GM12875 (cell line): Measurements from ENCODE around the gene COPZ1.

Experiments used
- H3K4me3 ChIP-seq: one replicate; pipeline ENCODE4 v1.5.1; 2011; ENCODE audit warnings: low read depth, low read length, control low read depth
- TF ChIP-seq, protein P1 (sequence below): IDR thresholded peaks from 2 replicates; pipeline ENCODE4 v1.5.1; 2011; ENCODE audit warnings: low read depth, mild to moderate bottlenecking, control low read depth, inconsistent platforms, low read length, moderate library complexity, borderline replicate concordance; ENCODE audit not compliant: insufficient read depth

The COPZ1 gene

DNA sequence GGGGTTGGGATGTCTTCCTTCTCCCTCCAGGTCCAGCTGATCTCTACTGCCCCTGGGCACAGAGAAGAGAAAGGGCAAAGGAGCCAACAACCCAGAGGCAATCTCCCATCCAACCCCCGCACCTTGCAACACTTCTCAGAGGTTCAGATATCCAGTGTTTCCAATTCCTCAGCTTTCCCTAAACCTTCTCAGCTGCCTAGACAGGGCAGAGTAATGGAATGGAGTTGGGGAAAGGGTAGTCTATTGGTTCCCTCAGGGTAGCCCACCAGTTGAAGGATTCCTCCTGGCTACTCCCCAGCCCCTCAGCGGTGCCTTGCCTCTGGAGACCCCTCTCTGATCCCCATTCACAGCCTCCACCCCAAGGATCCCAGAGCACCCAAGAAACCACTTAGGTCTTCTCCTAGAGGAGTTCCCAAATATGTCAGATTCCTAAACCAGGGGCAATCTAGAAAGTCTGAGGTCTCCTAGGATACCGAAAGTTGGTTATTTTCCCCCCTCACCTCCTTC, 24.7 kb upstream of the COPZ1 start:
- no peak overlapping the region for H3K4me3 ChIP-seq
- TF ChIP-seq, protein P1, sequence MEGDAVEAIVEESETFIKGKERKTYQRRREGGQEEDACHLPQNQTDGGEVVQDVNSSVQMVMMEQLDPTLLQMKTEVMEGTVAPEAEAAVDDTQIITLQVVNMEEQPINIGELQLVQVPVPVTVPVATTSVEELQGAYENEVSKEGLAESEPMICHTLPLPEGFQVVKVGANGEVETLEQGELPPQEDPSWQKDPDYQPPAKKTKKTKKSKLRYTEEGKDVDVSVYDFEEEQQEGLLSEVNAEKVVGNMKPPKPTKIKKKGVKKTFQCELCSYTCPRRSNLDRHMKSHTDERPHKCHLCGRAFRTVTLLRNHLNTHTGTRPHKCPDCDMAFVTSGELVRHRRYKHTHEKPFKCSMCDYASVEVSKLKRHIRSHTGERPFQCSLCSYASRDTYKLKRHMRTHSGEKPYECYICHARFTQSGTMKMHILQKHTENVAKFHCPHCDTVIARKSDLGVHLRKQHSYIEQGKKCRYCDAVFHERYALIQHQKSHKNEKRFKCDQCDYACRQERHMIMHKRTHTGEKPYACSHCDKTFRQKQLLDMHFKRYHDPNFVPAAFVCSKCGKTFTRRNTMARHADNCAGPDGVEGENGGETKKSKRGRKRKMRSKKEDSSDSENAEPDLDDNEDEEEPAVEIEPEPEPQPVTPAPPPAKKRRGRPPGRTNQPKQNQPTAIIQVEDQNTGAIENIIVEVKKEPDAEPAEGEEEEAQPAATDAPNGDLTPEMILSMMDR: no peak

DNA sequence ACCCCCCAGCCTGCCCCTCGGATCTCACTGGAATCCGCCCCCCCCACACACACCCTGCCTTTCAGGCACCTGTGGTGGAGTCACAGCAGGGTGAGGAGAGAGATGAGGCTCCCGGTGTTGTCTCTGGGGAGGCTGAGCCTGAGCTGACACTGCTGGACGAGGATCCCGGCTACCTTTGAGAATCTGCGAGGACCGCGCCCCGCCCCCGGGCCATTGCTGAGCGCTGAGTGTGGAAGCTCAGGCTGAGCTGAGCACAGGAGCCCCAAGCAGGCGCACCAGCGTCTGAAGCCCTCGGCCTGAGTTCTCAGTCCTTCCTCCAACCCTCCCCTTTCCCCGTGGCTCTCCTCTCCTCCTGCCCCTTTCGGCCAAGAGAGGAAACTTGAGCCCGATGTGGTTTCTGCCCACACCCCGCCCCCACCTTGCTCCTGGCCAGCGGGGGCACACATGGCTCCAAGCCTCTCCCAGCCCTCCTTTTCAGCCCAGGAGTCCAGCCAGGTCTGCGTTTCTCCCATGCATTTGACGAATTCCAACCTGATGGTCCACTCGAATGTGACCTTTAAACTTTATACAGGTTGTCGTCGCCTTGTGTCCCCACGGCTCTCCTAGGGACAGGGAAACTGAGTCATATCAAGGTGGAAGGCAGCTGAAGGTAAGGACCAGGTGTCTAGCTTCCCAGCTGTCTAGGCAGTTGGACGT, 24.1 kb upstream of the COPZ1 start, which contains the start of gene NFE2:
TSS of gene NFE2 (minus strand) at position 284 of the 696 bp plus-strand sequence. CDS start 5,767 bp downstream, outside the sequence.
- no peak within 1 kb of the TSS for H3K4me3 ChIP-seq

GRCh38 chr12:54301428-54302048, 23.4 kb upstream of the COPZ1 start:
- no peak overlapping the region for H3K4me3 ChIP-seq
- TF ChIP-seq, protein P1: no peak

More for the DNA sequence above, 24.1 kb upstream of the COPZ1 start, which contains the start of gene NFE2:
- TF ChIP-seq, protein P1: no peak

GRCh38 chr12:54303640-54304039, 21.3 kb upstream of the COPZ1 start:
- H3K4me3 ChIP-seq: no peak overlapping the region
- TF ChIP-seq, protein P1: no peak

DNA sequence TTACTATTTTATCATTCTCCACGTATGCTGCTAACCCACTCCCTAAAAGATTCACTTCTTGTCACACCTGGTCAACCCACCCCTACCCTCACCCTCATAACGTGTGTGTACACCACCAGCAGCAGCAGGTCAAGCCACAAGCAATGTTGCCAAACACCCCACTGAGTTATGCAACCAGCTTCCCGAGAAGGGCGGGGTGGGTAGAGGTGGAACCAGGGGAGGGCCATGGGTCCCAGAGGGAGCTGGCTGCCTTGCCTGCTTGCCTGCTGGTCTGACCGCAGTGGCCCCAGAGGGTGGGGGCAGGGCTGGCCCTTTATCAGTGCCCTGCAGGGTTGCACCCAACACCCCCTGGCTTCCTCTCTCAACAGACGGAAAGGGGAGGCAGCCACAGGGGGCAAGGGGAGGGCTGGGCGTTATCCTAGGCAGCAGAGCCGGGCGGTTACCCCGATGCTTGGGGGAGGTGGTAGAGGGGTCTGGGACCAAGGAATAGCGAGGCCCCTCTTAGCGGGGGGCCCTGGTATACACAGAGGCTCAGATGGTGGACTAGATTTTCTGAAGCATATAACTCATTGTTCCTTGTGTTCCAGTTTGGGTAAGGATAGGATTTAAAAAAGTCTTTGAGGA, 20.6 kb upstream of the COPZ1 start:
- TF ChIP-seq, protein P1: no peak
- no peak overlapping the region for H3K4me3 ChIP-seq

- no peak overlapping the region for H3K4me3 ChIP-seq
- TF ChIP-seq, protein P1: no peak
Observed at GRCh38 chr12:54306925-54307741, 17.8 kb upstream of the COPZ1 start.
